ENCODE results near the gene MCTP1.

Gene MCTP1

GRCh38 chr5:94779684-94780083 lies 505.2 kb downstream of the MCTP1 start:
- no peak for TF ChIP-seq CTCF (IDR thresholded peaks at IDR 0.05)
- Histone ChIP-seq H3K9me3 (ENCODE audit: control insufficient read depth, low read length) (no peaks in the 10 kb centered on the region), H3K79me2 (no peaks in the 10 kb centered on the region), H3K4me1 (no peaks in the 10 kb centered on the region), H3K9ac (no peak overlapping the region), H3K27ac (no peak overlapping the region), H3K4me3 (ENCODE audit: low read depth, low read length) (no peak overlapping the region), H3K4me2 (ENCODE audit: low read length) (no peak overlapping the region), H3K27me3 (ENCODE audit: control insufficient read depth, insufficient read depth, low read length) (no peaks in the 10 kb centered on the region), H2AFZ (no peak overlapping the region), H3K36me3 (ENCODE audit: control insufficient read depth, insufficient read depth, low read length) (no peaks in the 10 kb centered on the region)

- H3K27me3 ChIP-seq (ENCODE audit: control insufficient read depth, insufficient read depth, low read length): no peaks in the 10 kb centered on the region
- no peak overlapping the region for H2AFZ ChIP-seq
- TF ChIP-seq CTCF (IDR thresholded peaks at IDR 0.05): no peak
- no peaks in the 10 kb centered on the region for H3K79me2 ChIP-seq
- H3K4me2 ChIP-seq (ENCODE audit: low read length): no peak overlapping the region
- H3K4me1 ChIP-seq: no peaks in the 10 kb centered on the region
- no peaks in the 10 kb centered on the region for H3K9me3 ChIP-seq (ENCODE audit: control insufficient read depth, low read length)
- no peak overlapping the region for H3K27ac ChIP-seq
- no peak overlapping the region for H3K4me3 ChIP-seq (ENCODE audit: low read depth, low read length)
- no peak overlapping the region for H3K9ac ChIP-seq
- no peaks in the 10 kb centered on the region for H3K36me3 ChIP-seq (ENCODE audit: control insufficient read depth, insufficient read depth, low read length)
Measured at GRCh38 chr5:94778732-94779131, 506.2 kb downstream of the MCTP1 start.

DNA sequence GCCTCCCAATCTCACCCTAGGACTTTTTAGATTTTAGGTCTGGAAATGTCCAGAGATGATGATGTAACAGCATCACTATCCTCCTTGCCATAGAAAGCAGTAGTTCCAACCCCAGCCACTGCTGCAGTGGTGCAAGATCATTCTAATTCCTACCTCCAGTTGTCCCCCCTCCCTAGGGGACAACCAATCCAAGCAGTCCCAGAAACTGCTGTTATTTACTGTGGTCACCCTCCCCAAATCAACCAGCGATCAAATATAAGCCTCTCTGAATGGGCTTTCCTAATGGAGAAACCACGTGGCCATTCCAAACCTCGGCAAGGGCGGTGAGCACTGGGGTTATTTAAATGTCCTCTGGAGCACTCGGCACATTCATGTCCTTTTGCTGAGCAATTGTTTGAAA lies 506.6 kb downstream of the MCTP1 start:
- Histone ChIP-seq H3K4me3 (ENCODE audit: low read depth, low read length) (no peak overlapping the region), H2AFZ (no peak overlapping the region), H3K4me2 (ENCODE audit: low read length) (no peak overlapping the region), H3K27ac (no peak overlapping the region), H3K4me1 (no peaks in the 10 kb centered on the region), H3K9ac (no peak overlapping the region), H3K79me2 (no peaks in the 10 kb centered on the region), H3K9me3 (ENCODE audit: control insufficient read depth, low read length) (no peaks in the 10 kb centered on the region), H3K36me3 (ENCODE audit: control insufficient read depth, insufficient read depth, low read length) (no peaks in the 10 kb centered on the region), H3K27me3 (ENCODE audit: control insufficient read depth, insufficient read depth, low read length) (no peaks in the 10 kb centered on the region)
- no peak for TF ChIP-seq CTCF (IDR thresholded peaks at IDR 0.05)

DNA sequence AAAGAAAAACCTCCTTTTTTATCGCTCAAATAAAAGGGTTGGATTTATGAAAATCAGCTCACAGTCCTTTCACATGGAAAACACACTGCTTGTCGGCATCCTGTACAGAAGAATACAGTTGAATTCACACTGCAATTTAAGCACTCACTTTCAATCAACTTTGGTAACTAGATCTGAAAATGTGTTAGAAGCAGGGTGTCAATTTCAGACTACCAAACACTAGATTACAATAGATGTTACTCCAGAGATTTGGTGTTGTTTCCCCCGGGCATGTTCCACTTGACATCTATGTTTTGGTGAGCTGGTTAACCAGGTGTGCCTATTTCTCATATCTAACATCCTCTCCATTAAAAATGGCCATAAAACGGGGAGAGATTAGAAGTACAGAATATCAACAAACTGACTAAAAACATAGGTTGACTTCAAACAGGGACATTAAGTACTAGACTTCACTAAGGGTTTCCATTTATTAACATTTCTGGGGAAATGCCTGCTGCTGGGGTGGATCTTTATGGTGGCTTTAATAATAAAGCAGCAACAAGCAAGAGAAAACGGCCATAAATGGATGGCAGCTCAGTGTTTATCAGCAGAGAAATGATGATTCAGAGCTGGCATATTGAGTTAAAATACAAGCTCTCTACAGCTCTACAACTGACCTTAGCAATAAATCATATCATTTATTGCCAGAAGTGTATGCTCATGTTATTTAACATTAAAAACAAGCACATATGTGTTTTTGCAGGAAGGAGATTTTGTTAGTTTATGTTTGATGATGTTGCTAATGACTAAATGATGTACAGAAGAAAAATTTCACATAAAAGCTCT lies 507.6 kb downstream of the MCTP1 start:
- no peak overlapping the region for H2AFZ ChIP-seq
- no peaks in the 10 kb centered on the region for H3K27me3 ChIP-seq (ENCODE audit: control insufficient read depth, insufficient read depth, low read length)
- H3K36me3 ChIP-seq (ENCODE audit: control insufficient read depth, insufficient read depth, low read length): no peaks in the 10 kb centered on the region
- no peaks in the 10 kb centered on the region for H3K9me3 ChIP-seq (ENCODE audit: control insufficient read depth, low read length)
- no peak overlapping the region for H3K4me3 ChIP-seq (ENCODE audit: low read depth, low read length)
- TF ChIP-seq CTCF (IDR thresholded peaks at IDR 0.05): no peak
- H3K4me2 ChIP-seq (ENCODE audit: low read length): no peak overlapping the region
- no peaks in the 10 kb centered on the region for H3K4me1 ChIP-seq
- H3K9ac ChIP-seq: no peak overlapping the region
- H3K27ac ChIP-seq: no peak overlapping the region
- no peaks in the 10 kb centered on the region for H3K79me2 ChIP-seq

- H3K9ac ChIP-seq: no peak overlapping the region
Measured at GRCh38 chr5:94776167-94776566, 508.7 kb downstream of the MCTP1 start.

More at GRCh38 chr5:94776167-94776566, 508.7 kb downstream of the MCTP1 start:
- Histone ChIP-seq H3K4me3 (ENCODE audit: low read depth, low read length) (no peak overlapping the region), H3K27ac (no peak overlapping the region), H3K4me2 (ENCODE audit: low read length) (no peak overlapping the region), H3K9me3 (ENCODE audit: control insufficient read depth, low read length) (no peaks in the 10 kb centered on the region), H3K27me3 (ENCODE audit: control insufficient read depth, insufficient read depth, low read length) (no peaks in the 10 kb centered on the region), H2AFZ (no peak overlapping the region), H3K79me2 (no peaks in the 10 kb centered on the region), H3K36me3 (ENCODE audit: control insufficient read depth, insufficient read depth, low read length) (no peaks in the 10 kb centered on the region), H3K4me1 (no peaks in the 10 kb centered on the region)
- no peak for TF ChIP-seq CTCF (IDR thresholded peaks at IDR 0.05)

All from parathyroid adenoma (tissue), 2 donors.